GM21723 (cell line): ENCODE data around the gene POLR3G.
A peak's percentile ranks its signal among the peaks of the same experiment; 100 is the strongest.

Experiments
- ATAC-seq: cut with Tn5 transposase; IDR thresholded peaks from one replicate; pipeline ENCODE4 v1.9.1; 2021; ENCODE audit warnings: mild to moderate bottlenecking, moderate library complexity; ENCODE audit not compliant: unreplicated experiment

The POLR3G gene, protein sequence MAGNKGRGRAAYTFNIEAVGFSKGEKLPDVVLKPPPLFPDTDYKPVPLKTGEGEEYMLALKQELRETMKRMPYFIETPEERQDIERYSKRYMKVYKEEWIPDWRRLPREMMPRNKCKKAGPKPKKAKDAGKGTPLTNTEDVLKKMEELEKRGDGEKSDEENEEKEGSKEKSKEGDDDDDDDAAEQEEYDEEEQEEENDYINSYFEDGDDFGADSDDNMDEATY

DNA sequence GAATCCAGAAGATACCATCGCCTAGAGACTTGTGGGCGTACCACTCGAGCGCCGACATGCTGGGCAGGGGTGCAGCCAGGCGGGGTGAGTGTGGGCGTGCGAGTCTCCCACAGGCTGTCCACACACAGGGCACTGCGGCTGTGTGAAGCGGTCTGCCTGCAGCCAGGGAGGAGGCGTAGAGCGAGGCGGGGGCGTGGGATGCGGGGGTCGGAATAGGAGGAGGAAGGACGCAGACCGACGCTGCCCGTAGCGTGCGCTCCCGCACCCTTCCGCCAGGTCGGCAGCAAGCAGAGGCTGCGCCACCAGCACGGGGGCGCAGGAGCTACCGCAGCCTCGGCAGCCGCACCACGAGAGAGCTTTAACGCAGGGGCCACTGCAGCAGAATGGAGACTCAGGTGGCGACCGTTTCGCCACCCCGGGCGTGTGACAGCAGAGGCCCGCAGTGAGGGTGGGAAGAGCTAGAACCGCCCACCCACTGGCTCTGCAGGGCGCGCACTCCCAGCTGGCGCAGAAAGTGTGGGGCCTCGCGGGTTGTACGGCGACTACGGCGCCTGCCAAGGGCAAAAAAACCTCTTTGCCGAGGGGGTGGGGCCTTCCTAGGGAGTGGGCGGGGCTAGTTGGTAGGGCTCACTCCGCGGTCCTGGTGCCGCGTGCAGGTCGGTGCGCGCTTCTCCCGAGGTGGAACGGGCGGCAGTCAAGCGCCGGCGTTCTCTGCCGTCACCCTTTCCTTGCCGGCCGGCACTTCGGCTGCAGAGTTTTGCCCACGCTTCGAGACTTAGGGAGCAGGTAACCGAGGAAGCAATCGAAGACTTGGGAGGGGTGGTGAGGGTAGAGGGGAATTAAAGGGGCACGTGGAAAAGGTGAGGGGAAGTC, at the start of gene POLR3G, which contains the start of gene MBLAC2:
Gene POLR3G (plus strand): TSS at position 630 of the 873 bp plus-strand sequence. CDS start 10,704 bp downstream, outside the sequence.
Gene MBLAC2 (minus strand): TSS at position 537 of the 873 bp plus-strand sequence. CDS start 479 bp downstream, at position 58.
- peak; percentile 85 for ATAC-seq

DNA sequence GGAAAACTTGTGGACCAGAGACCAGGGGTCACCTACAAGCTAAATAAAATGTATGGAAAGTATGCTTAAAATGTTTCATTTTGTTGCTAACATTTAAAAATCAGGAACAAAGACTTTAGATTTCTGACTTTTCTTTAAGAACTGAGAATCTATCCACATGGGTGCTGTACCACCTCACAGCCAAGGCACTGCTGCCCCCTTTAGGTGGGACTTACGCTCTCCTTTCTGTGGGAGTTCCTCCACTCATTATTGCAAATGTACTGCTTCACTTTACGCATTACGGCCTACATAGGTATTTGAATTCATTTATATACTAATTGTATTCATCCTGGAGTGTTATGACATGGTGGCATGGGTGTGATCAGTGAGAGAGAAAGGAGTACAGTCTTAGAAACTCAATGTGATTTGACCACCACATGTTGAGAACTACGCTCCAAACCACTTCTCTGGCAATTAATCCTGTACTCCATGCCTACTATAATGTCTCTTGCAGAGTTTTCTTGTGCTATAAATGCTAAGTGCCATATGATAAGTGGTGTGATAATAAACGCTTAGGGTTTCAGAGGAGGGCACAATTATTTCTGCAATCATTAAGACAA, 40.4 kb upstream of the POLR3G start:
- peak; percentile 64 for ATAC-seq

DNA sequence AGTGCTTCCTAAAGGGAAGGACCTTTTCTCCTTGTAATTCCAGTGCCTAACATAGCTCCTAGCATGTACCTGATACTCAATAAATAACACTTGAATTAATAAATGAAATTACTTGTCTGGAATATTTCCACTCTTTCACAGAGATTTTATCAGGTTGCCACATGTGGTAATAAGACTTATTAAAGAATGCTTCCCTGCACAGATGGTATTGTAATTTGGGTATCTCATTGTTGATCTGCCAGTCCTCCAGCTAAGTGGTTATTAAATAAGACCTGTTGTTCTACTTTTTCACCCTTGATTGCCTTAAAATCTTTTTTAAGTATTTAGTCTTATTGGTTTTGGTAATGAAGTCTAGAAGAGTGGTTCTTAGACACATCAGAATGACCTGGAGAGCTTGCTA, 37.0 kb upstream of the POLR3G start:
- no peak for ATAC-seq

DNA sequence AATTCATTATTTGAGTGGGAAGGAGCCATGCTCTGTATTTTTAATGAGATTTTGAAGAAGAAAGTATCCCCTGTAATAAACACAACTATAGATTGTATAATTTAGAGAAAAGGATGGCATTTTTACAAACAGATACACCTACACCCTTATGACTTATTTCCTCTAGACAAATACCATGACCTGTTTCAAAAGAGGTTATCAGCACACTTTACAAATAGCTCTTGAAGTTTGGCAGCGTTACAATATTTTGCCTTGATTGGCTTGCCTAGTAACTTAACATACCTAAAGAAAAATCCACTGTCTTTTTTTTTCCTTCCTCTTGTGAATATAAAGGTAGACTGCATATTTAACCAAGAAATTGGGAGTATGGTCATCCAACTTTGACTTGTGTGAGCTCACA, 36.6 kb upstream of the POLR3G start:
- ATAC-seq = no peak

DNA sequence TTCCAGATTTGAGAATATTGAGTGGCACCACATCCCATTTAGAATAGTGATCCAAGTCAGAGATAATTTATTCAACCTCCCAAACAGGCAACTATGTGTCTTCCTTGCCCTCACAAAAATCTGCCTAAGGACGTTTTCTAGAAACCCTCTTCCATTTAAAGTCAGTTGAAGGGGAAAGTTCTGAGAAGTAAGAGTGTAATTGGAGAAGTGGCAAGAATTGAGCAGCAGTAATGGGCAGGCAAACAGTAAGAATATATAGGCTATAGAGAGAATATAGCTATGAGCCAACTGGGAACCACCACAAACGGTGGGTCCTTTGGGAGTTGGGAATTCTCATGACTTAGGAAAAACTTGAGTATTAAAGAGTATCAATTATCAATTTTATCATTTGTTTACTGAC, 34.0 kb upstream of the POLR3G start:
- no peak for ATAC-seq

DNA sequence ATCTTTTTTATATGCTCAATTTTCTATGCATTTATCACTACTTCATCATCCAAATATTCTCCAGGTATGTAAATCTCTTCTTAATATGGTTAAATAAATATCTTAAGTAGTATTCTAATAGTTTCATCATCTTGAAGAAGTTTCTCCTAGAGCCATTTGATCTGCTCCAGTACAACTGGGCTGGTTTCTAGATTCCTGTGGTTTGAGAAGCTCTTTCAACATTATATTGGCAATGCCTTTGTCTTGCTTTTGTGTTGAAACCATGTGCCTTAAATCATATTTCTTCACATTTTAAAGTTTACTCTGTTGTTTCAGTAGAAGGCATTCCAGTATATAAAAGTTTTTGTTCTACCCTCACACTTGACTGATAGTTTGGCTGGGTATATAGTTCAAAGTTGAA, 27.7 kb upstream of the POLR3G start:
- ATAC-seq = no peak

DNA sequence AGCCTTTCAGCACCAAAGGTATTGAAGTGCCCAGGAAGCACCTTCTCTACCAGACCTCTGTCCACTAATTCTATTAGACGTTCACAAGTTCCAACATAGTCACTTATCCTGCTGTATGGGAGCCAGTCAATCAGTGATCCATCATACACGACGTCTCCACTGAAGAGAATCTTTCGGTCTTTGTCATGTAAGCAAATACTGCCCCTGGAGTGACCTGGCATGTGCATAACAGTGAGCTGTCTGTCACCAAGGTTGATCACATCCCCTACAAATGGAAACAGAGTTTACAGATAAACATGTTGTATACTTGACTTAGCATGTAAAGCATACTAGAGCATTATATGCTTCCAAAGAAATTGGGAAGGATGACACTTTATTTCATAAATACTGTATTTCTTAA, 13.4 kb upstream of the POLR3G start:
- no peak for ATAC-seq

DNA sequence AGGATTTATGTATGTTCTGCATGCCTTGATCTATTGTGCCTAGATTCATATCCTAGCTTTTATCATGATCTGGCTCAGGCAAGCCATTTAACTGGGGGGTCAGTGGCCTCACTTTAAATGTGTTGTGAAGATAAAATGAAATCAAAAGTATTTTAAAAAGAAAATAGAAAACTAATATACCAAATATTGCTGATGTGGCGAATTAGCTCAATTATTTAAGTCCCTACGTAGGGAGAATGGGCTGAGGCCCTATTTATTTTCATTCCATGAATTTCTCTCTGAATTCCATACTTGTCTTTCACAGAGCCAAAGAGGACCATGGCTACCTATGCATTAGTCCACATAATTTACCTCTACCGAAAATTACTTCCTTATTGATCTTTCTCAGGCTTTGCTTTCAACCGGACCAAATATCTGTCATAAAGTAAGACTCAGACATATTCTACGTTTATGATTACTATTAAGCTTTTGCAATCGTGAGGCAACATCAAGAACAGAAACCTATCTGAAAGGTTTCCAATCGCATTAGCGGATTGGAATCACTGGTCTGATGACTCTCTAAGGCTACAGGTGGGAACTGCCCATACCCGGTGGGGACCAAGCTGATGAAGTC, 1.8 kb upstream of the POLR3G start:
- peak; percentile 10 for ATAC-seq

DNA sequence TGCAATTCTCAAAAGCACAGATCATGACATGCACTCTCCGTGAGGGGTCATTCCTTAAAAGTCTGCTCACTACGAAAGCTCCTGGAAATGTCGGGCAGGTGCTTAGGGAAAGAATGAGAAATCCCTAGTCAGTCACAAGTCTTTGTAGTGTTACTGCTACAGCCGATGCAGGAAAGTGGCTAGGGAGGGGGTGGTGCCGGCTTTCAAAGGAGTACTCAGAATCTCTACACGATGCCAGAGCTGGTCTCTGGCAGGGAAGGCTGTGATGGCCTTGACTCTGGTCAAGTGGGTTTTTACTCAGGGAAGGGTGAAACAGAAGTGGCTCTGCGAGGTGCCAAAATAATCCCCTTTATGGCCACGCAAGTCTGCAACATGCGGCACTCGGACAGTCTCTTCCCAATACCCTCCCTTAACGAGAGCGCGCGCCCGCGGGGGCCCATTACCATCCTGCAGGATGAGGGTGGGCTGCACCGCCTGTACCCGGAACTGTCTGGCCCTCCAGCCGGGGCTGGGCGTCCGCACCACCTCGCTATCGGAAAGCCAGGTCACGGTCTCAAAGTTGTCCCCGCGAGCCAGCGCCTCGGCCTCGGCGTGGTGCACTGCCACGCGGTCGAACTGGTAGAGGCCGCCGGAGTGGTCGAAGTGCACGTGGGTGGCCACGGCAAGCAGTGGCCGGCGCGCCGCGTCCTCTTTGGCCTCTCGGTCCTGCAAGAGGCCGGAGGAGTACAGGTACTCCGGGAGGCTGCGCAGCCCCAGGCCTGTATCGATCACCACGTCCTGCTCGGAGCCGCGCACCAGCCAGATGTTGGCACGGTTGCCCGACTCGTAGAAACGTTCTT, 1.0 kb upstream of the POLR3G start:
- ATAC-seq = peak; percentile 21

DNA sequence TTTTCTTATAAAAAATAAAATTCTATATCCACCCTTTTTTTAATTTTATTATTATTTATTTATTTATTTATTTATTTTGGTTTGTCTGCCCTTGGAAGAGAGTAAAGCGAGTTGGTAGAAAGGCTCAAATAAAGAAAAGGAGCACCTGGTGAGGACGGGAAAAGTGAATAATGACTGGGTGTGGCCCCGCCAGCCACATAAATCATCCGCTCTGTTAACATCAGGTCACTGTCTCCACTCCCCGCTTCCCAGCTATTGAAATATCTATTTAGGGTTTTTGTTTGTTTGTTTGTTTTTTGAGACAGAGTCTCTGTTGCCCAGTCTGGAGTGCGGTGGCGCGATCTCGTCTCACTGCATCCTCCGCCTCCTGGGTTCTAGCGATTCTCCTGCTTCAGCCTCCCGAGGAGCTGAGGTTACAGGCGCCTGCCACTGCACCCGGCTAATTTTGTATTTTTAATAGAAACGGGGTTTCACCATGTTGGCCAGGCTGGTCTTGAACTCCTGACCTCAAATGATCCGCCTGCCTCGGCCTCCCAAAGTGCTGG, 844 bp downstream of the POLR3G start:
- ATAC-seq = no peak

DNA sequence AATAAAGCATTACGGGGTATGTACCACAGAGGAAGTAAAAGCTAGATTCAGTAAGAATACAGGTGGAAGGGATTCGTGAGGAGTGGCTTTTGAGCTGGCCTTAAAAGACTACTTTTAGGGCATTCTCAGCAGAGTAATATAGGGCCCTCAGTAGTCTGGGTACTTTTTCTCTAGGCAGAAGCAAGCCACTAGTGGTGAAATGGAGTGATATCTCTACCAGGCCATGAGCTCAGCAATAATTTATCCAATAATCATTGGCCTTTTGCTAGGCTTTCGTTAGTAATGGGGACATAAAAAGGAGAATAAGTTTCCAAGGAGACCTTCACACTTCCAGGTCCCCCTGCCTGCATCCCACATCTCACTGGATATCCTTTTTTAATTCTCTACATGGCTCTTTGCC, 1.7 kb downstream of the POLR3G start:
- ATAC-seq = no peak

DNA sequence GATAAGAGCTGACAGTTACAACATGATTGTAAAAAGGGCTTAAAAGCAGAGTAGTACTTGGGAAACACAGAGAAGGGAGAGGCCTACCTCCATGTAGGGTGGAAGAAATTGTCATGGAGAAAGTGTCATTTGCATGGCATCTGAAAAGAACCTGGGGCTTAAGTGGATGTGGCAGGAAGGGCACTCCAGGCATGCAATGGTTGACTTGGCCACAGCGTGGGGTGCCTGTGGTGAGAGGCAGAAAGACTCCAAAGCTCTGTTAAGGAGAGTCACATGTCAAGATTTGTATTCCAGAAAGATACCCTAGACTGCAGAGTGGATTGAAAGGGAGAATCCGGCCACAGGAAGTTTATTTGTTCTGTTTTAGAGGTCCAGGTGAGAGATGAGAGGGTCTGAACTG, 2.4 kb downstream of the POLR3G start:
- ATAC-seq = no peak

DNA sequence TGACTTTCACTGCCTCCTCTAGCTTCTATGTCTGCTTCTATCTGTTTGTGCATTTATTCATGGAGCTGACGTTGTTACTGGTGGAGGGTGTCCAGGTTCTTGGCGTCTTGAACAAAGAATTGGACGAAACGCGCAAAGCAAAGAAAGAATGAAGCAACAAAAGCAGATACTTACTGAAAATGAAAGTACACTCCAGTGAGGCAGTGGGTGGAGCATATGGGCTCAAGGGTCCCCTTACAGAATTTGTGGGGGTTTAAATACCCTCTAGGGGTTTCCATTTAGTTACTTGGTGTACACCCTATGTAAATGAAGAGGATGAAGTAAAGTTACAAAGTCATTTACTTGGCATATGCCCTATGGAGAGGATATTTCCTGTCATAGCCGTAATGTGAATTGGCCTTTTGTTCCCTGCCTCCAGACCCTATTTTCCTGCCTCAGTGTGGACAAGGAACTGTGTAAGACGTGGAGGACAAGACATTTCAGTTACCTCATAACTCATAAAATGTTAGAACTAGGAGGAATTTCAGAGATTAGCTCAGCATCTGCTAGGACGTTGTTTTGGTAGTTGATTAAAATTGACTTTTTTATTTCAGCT, 3.1 kb downstream of the POLR3G start:
- no peak for ATAC-seq

DNA sequence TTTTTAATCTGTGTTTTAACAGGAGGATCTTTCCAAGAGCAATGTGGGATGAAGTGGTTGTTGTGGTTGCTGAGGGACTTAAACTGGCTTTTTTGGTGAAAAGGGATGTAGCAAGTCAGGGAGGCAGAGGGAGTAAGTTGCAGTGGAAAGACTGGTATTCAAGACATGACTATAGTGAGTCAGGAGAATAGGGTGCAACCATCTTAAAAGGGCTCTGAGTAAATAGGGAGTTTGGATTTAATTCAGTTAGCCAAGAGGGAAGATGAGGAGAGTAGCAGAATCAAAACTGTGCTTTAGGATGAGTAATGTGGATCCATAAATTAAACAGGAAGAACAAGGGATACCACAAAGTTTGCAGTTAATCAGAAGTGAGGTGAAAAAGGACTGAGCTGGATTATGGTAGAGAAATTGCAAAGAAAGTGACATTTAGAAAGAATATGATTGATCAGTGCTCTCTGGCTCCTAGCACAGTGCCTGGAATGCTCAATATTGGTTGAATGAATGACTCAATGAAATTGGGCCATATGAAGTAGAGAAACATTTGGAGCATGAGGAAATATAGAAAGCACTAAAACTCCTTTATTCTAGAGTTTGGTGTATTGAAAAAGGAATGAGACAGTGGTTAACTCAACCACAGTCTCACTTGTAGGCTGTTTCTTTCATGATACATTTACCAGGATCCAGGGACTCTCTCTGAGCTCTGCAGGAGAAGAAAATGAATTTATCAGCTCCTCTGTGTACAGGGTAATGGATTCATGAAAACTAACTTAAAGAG, 5.1 kb downstream of the POLR3G start:
- no peak for ATAC-seq

DNA sequence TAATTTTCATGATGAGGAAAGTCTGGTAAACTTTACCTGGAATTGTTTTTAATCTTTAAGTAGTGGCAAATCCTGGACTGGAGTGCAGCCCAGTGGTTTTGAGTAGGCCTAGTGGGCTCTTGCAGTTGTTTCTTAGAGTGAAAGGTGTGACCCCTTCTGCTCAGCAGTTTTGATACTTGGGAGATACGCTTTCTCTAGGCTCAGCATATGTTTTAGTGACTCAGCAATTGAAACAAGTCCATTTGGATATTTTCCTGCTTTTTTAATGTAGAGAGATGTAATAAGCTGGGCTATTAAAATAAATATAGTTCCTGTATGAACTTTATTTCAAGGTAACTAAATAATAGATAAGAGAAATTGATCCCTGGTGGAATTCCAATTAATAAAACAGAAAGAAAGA, 6.0 kb downstream of the POLR3G start:
- ATAC-seq = no peak

DNA sequence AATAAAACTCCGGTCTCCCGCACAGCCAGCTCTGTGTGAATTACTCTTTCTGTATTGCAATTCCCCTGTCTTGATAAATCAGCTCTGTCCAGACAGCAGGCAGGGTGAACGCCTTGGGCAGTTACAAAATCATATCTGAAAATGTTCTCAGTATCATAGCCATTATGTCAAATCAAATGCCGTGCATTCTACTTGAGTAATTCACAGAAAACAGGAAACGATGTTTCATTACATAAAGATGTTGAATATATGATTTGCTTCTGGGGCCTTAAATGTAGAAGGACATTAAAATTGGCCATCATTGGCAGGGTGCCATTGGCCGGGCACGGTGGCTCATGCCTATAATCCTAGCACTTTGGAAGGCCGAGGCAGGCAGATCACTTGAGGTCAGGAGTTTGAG, 8.5 kb downstream of the POLR3G start:
- ATAC-seq = no peak

DNA sequence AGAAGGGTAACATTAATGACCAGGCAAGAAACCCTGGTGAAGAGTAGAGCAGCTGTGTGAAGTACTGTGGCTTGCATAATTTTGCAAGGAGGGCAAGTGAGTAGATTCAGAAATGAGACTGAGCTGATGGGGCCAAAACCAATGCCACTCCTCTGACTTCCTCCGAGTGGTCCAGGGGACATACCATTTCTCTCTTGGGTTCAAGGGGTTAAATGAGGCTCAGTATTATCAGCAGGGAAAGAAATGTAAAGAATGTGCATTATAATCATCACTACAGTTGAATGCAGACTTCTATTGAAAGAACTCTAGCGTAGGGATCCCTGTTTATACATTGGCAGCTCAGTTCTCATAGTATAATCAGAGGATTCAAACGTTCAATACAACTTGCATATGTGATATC, 9.9 kb downstream of the POLR3G start:
- ATAC-seq = no peak

DNA sequence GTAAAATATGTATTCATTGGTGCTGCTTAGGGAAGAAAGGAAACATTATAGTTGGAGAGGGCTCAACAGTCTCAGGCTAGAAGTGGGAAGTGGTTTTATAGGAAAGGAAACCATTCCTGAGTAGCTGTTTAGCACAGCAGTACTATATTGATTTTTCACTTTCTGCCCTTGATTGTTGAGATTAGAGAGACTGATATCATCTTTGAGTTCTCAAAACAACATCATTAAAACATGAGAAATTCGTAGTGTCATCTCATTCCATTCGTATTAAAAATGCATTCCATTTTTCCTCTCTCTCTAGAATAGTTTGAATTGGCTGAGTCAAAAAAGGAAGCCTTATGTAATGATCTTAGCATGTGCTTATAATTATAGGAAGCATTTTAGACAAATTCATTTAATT, 14.1 kb downstream of the POLR3G start:
- no peak for ATAC-seq

DNA sequence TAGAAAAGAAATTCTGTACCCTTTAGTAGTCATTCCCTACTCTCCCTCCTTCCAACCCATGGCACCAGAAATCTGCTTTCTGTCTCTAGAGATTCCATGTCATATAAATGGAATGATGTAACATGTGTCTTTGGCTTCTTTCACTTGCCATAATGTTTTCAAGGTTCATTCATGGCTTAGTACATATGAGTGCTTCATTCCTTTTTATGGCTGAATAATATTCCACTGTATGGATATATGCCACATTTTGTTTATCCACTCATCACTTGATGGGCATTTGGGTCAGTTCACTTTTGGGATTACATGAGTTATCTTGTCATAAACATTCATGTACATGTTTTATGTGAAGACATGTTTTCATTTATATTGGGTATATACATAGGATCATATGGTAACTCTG, 19.4 kb downstream of the POLR3G start:
- ATAC-seq = no peak
